Trophoblast cell (in vitro differentiated cells and primary cell): ENCODE results near the gene LMF2.
A peak's percentile ranks its signal among the peaks of the same experiment; 100 is the strongest.

Source experiments
- DNase-seq, 2 donors: peaks; one replicate each; pipeline ENCODE4 v3.0.0-alpha.2; 2016
- H2AFZ ChIP-seq: 2 replicates; pipeline ENCODE4 v1.6.1; 2013; ENCODE audit warnings: low read length, moderate library complexity, mild to moderate bottlenecking; ENCODE audit not compliant: insufficient read depth, poor library complexity
- H2AK5ac ChIP-seq: 2 replicates; pipeline ENCODE4 v1.6.1; 2013; ENCODE audit warnings: mild to moderate bottlenecking, low read length
- H2BK120ac ChIP-seq: 2 replicates; pipeline ENCODE4 v1.6.1; 2013; ENCODE audit warnings: low read length, mild to moderate bottlenecking, moderate library complexity; ENCODE audit not compliant: insufficient read depth, poor library complexity
- H2BK12ac ChIP-seq: 2 replicates; pipeline ENCODE4 v1.6.1; 2013; ENCODE audit warnings: mild to moderate bottlenecking, low read length, moderate library complexity
- H2BK5ac ChIP-seq: 2 replicates; pipeline ENCODE4 v1.6.1; 2013; ENCODE audit warnings: low read length, low read depth, moderate library complexity, mild to moderate bottlenecking; ENCODE audit not compliant: poor library complexity
- H3K14ac ChIP-seq: 2 replicates; pipeline ENCODE4 v1.6.1; 2013; ENCODE audit warnings: mild to moderate bottlenecking, low read length
- H3K18ac ChIP-seq: 2 replicates; pipeline ENCODE4 v1.6.1; 2013; ENCODE audit warnings: mild to moderate bottlenecking, low read length
- H3K23ac ChIP-seq: 2 replicates; pipeline ENCODE4 v1.6.1; 2013; ENCODE audit warnings: low read length
- H3K27ac ChIP-seq: 2 replicates; pipeline ENCODE4 v1.5.1; 2013; ENCODE audit warnings: low read depth, mild to moderate bottlenecking, inconsistent platforms, low read length, moderate library complexity
- H3K27me3 ChIP-seq: 2 replicates; pipeline ENCODE4 v1.6.1; 2013; ENCODE audit warnings: inconsistent platforms, mild to moderate bottlenecking, low read length, moderate library complexity; ENCODE audit not compliant: insufficient read depth
- H3K36me3 ChIP-seq, 2 experiments: 1 replicate in 1 of 2; 2 replicates in 1 of 2; pipeline ENCODE4 v1.6.1; 2013; ENCODE audit warnings: low read length in 2 of 2, mild to moderate bottlenecking in 2 of 2, moderate library complexity in 1 of 2; ENCODE audit not compliant: insufficient read depth in 2 of 2, control insufficient read depth in 1 of 2
- H3K4ac ChIP-seq: 2 replicates; pipeline ENCODE4 v1.6.1; 2013; ENCODE audit warnings: low read depth, mild to moderate bottlenecking, low read length, moderate library complexity
- H3K4me1 ChIP-seq, 2 experiments: 1 replicate in 1 of 2; 2 replicates in 1 of 2; pipeline ENCODE4 v1.6.1; 2013; ENCODE audit warnings: low read length in 2 of 2, mild to moderate bottlenecking in 2 of 2, moderate library complexity in 1 of 2; ENCODE audit not compliant: insufficient read depth in 2 of 2, control insufficient read depth in 1 of 2
- H3K4me2 ChIP-seq: 2 replicates; pipeline ENCODE4 v1.6.1; 2013; ENCODE audit warnings: inconsistent platforms, mild to moderate bottlenecking, low read length, moderate library complexity
- H3K4me3 ChIP-seq: 2 replicates; pipeline ENCODE4 v1.5.1; 2013; ENCODE audit warnings: mild to moderate bottlenecking, low read depth, low read length, inconsistent platforms
- H3K79me1 ChIP-seq: one replicate; pipeline ENCODE4 v1.6.1; 2013; ENCODE audit warnings: low read length
- H3K79me2 ChIP-seq: 2 replicates; pipeline ENCODE4 v1.6.1; 2013; ENCODE audit warnings: low read length, mild to moderate bottlenecking; ENCODE audit not compliant: control insufficient read depth, insufficient read depth, poor library complexity
- H3K9ac ChIP-seq: 2 replicates; pipeline ENCODE4 v1.6.1; 2013; ENCODE audit warnings: mild to moderate bottlenecking, low read length
- H3K9me3 ChIP-seq: 2 replicates; pipeline ENCODE4 v1.6.1; 2013; ENCODE audit warnings: low read depth, mild to moderate bottlenecking, control low read depth, inconsistent platforms, low read length; ENCODE audit not compliant: insufficient read depth
- H4K12ac ChIP-seq: 2 replicates; pipeline ENCODE4 v1.6.1; 2013; ENCODE audit warnings: low read depth, mild to moderate bottlenecking, low read length, moderate library complexity
- H4K8ac ChIP-seq: 2 replicates; pipeline ENCODE4 v1.6.1; 2013; ENCODE audit warnings: low read depth, mild to moderate bottlenecking, low read length, moderate library complexity
- H4K91ac ChIP-seq: one replicate; pipeline ENCODE4 v1.6.1; 2013; ENCODE audit warnings: low read depth, mild to moderate bottlenecking, low read length, moderate library complexity
- WGBS: extraction: QIAGEN DNeasy Blood & Tissue Kit; methylation state at CpG from one replicate; pipeline ENCODE4 v1.1.7; 2013; ENCODE audit warnings: missing lambda C conversion rate; ENCODE audit not compliant: insufficient read length, insufficient coverage; ENCODE audit errors: extremely low coverage; 5-methylcytosine and 5-hydroxymethylcytosine counted together

LMF2 gene

DNA sequence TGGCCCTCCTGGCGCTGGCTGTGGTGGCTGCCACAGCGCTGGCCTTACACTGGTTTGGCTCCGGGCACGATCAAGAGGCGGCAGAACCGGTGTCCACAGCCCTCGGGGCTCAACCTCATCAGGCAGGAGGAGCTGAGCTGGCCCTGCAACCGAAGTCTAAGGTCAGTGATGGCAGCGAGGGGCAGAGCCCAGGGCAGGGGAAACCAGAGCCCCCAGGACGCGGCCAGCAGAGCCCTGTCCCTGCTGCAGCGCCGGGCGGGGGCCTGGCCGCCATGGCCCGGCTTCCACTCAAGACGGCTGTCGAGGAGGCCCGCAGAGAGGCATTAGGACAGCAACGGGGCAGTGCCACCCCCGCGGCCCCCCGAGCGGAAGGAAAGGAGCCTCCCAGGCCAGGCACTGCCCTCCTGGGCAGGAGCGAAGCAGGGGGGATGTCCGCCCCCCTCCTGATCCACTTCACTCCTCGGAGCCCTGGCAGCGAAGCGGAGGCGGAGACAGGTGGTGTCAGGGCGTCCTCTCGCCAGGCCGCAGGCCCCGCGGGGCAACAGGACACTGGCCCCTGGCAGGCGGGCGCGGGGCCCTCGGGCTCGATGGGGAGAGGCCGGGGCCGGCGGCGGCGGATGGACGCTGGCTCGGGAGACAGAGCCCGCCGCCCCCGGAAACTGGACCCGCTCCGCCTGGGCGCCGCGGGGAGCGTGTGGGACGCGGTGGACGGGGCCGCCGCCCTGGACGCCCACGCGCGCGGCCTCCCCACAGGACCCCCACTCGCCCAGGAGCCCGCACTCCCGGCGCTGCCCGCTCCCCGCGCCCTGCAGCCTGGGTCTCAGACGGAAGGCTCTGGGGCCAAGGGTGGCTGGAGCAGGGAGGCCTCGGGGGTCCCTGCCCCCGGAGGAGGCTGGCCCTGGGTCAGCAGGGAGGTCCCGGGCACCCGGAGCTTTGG lies 39.1 kb upstream of the LMF2 start:
- no CpG with 5 or more reads among the region's 78 CpGs for WGBS
- peak in 1 of 2 donors; percentile 77 for DNase-seq
- H3K4ac ChIP-seq: no peak overlapping the region

DNA sequence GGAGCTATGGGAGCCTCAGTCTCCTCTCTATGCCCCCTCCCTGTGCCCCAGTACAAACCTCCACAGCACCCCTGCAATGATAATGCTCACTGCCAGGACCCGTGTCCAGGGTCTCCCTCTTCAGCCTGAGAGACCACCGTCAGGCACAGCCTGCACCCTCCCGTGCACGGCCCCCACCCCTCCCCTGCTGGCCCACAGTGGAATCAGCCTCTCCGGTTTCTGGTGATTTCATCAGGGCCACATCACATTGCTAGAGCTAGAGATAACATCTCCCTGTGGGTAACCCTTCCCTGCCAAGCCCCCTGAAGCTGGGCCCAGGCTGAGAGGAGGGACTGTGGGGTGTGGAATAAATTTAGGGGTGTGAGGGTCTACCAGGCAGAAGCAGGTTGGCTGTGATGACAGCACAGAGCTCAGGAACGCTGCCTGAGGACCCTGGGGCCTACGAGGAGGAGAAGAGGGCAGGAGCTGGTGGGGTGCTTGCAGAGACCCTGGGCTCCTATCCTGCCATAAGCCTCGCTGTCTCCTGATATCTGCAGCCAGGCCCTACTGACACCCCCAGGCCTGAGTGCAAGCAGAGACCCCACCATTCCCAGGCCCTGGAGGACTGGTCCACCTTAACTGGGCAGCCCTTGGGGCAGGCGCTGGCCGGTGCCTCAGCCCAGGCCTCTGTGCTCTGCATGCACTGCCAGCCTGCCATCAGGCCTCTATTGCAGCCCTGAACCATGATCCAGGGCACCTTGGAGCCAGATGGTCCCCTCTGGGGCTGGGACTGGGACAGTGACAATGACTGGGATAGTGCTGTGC lies 38.2 kb upstream of the LMF2 start, which contains the start of gene KLHDC7B:
Gene KLHDC7B, plus strand, starts transcription at position 378 of the 804 bp plus-strand sequence. Its CDS starts 345 bp downstream, at position 723.
- Histone ChIP-seq H3K36me3 (no peaks in the 10 kb centered on the region), H3K79me2 (no peaks in the 10 kb centered on the region), H2BK120ac (peak within 1 kb of the TSS; percentile 16), H2BK5ac (no peak within 1 kb of the TSS), H3K4me3 (no peak within 1 kb of the TSS), H4K91ac (peak within 1 kb of the TSS; percentile 39), H3K4me2 (no peak within 1 kb of the TSS), H3K18ac (no peak within 1 kb of the TSS), H4K12ac (no peak within 1 kb of the TSS), H3K9me3 (no peaks in the 10 kb centered on the region), H3K4ac (no peak within 1 kb of the TSS), H2AFZ (no peak within 1 kb of the TSS), H2BK12ac (peak within 1 kb of the TSS; percentile 44), H4K8ac (no peak within 1 kb of the TSS), H3K9ac (no peak within 1 kb of the TSS), H3K23ac (peak within 1 kb of the TSS; percentile 63), H3K27me3 (no peaks in the 10 kb centered on the region), H2AK5ac (peak within 1 kb of the TSS; percentile 22), H3K79me1 (peaks cover 2% of the 10 kb centered on the region), H3K4me1 (peaks cover 8 to 19% of the 10 kb centered on the region in 2 experiments), H3K14ac (peak within 1 kb of the TSS; percentile 7), H3K27ac (no peak within 1 kb of the TSS)
- peak in 1 of 2 donors; percentile 43 for DNase-seq
- no CpG with 5 or more reads among the region's 10 CpGs for WGBS

More for the DNA sequence above, 39.1 kb upstream of the LMF2 start:
- H3K9me3 ChIP-seq: no peaks in the 10 kb centered on the region
- no peak overlapping the region for H2BK120ac ChIP-seq
- no peak overlapping the region for H4K12ac ChIP-seq
- no peak overlapping the region for H3K27ac ChIP-seq
- peak overlapping the region; percentile 20 for H2BK12ac ChIP-seq
- no peaks in the 10 kb centered on the region for H3K36me3 ChIP-seq
- H3K4me2 ChIP-seq: no peak overlapping the region
- no peak overlapping the region for H2AFZ ChIP-seq
- no peaks in the 10 kb centered on the region for H3K27me3 ChIP-seq
- H3K4me3 ChIP-seq: no peak overlapping the region
- H3K79me1 ChIP-seq: peaks cover 2% of the 10 kb centered on the region
- H4K91ac ChIP-seq: peak overlapping the region; percentile 32
- H4K8ac ChIP-seq: no peak overlapping the region
- H3K4me1 ChIP-seq: peaks cover 8 to 19% of the 10 kb centered on the region in 2 experiments
- no peak overlapping the region for H3K14ac ChIP-seq
- H3K18ac ChIP-seq: no peak overlapping the region
- H2BK5ac ChIP-seq: no peak overlapping the region
- H2AK5ac ChIP-seq: peak overlapping the region; percentile 18
- no peak overlapping the region for H3K23ac ChIP-seq
- H3K9ac ChIP-seq: no peak overlapping the region
- no peaks in the 10 kb centered on the region for H3K79me2 ChIP-seq

DNA sequence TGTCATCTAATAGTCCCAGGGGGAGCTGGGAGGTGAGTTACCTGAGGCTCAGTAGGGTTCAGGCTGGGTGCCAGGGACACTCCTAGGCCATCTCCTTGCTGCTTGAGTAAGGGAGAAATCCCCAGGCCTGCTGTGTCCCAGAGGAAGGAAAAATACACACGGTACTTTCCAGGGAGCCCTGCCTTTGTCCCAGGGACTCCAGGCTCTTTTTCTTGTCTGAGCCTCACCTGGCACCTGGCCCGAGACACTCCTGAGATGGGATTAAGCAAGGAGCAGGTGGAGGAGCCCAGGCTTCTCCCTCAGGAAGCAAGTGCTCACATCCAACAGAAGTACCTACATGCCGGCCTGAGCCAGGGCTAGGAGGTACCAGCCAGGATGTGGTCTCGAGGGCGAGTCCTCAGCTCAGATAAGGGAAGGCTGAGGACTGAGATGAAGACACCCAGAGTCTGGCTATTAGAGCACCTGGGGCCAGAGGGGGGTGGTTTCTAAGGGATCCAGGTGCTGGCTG lies 37.3 kb upstream of the LMF2 start:
- Histone ChIP-seq H4K12ac (no peak overlapping the region), H3K4ac (no peak overlapping the region), H3K9ac (no peak overlapping the region), H3K4me1 (peaks cover 10 to 19% of the 10 kb centered on the region in 2 experiments), H4K91ac (peak overlapping the region; percentile 39), H2BK5ac (no peak overlapping the region), H2BK120ac (peak overlapping the region; percentile 16), H2AFZ (no peak overlapping the region), H3K4me2 (no peak overlapping the region), H3K4me3 (no peak overlapping the region), H3K18ac (no peak overlapping the region), H3K23ac (peak overlapping the region; percentile 63), H2BK12ac (peak overlapping the region; percentile 44), H3K79me2 (no peaks in the 10 kb centered on the region), H4K8ac (peak overlapping the region; percentile 28), H3K27me3 (no peaks in the 10 kb centered on the region), H3K36me3 (no peaks in the 10 kb centered on the region), H3K27ac (no peak overlapping the region), H3K79me1 (peaks cover 2% of the 10 kb centered on the region), H3K9me3 (no peaks in the 10 kb centered on the region), H3K14ac (no peak overlapping the region), H2AK5ac (peak overlapping the region; percentile 1)
- WGBS: no CpG with 5 or more reads among the region's 5 CpGs
- DNase-seq: peak in 1 of 2 donors; percentile 40

- H2BK12ac ChIP-seq: peak overlapping the region; percentile 82
- peak; percentile 91 to 95 for DNase-seq
- no peak overlapping the region for H3K4ac ChIP-seq
- no peak overlapping the region for H4K12ac ChIP-seq
- no CpG with 5 or more reads among the region's 52 CpGs for WGBS
- no peaks in the 10 kb centered on the region for H3K79me2 ChIP-seq
- no peaks in the 10 kb centered on the region for H3K9me3 ChIP-seq
- H3K18ac ChIP-seq: no peak overlapping the region
- peak overlapping the region; percentile 78 for H4K8ac ChIP-seq
- H3K9ac ChIP-seq: no peak overlapping the region
- H3K4me2 ChIP-seq: peak overlapping the region; percentile 61
- H2AFZ ChIP-seq: peak overlapping the region; percentile 52
- peak overlapping the region; percentile 45 for H4K91ac ChIP-seq
- no peaks in the 10 kb centered on the region for H3K36me3 ChIP-seq
- no peak overlapping the region for H2AK5ac ChIP-seq
- H3K4me3 ChIP-seq: no peak overlapping the region
- H3K14ac ChIP-seq: peak overlapping the region; percentile 57
- H3K23ac ChIP-seq: no peak overlapping the region
- H2BK120ac ChIP-seq: peak overlapping the region; percentile 20
- H3K27ac ChIP-seq: no peak overlapping the region
- no peak overlapping the region for H2BK5ac ChIP-seq
- peaks cover 13 to 20% of the 10 kb centered on the region in 2 experiments for H3K4me1 ChIP-seq
- no peaks in the 10 kb centered on the region for H3K27me3 ChIP-seq
- H3K79me1 ChIP-seq: peaks cover 5% of the 10 kb centered on the region
These were observed 36.7 kb upstream of the LMF2 start for GRCh38 chr22:50544078-50544745.
